Endodermal cell (in vitro differentiated cells): ENCODE data around the gene TLK2. TPM values are rescaled to one million over a fixed set of nuclear protein-coding genes. Genes with fewer than 3 reads are reported as not detected.

Experiments
- DNase-seq: peaks from one replicate; pipeline ENCODE4 v3.0.0-alpha.2; 2017
- H3K27ac ChIP-seq: 2 replicates; pipeline ENCODE4 v1.5.1; 2013; ENCODE audit warnings: mild to moderate bottlenecking, low read depth, low read length, moderate library complexity
- H3K27me3 ChIP-seq: 2 replicates; pipeline ENCODE4 v1.6.1; 2013; ENCODE audit warnings: mild to moderate bottlenecking, low read length, moderate library complexity; ENCODE audit not compliant: insufficient read depth, control insufficient read depth, poor library complexity, severe bottlenecking
- H3K36me3 ChIP-seq: 2 replicates; pipeline ENCODE4 v1.7.0; 2013; ENCODE audit warnings: mild to moderate bottlenecking, low read length, moderate library complexity; ENCODE audit not compliant: control insufficient read depth, insufficient read depth
- H3K4me1 ChIP-seq: one replicate; pipeline ENCODE4 v1.7.0; 2013; ENCODE audit warnings: low read length; ENCODE audit not compliant: control insufficient read depth, insufficient read depth
- H3K4me3 ChIP-seq: 2 replicates; pipeline ENCODE4 v1.5.1; 2013; ENCODE audit warnings: mild to moderate bottlenecking, low read length, moderate library complexity
- H3K9ac ChIP-seq: 2 replicates; pipeline ENCODE4 v1.6.1; 2013; ENCODE audit warnings: mild to moderate bottlenecking, low read length, moderate library complexity; ENCODE audit not compliant: poor library complexity, severe bottlenecking; ENCODE audit errors: extremely low read depth
- H3K9me3 ChIP-seq: 2 replicates; pipeline ENCODE4 v1.6.1; 2013; ENCODE audit warnings: mild to moderate bottlenecking, low read length, moderate library complexity; ENCODE audit not compliant: control insufficient read depth
- H3K27ac Mint-ChIP-seq: 2 replicates; pipeline ENCODE4 v1.8.0; 2020; ENCODE audit warnings: mixed read lengths
- H3K27me3 Mint-ChIP-seq: 2 replicates; pipeline ENCODE4 v1.8.0; 2021; ENCODE audit warnings: mild to moderate bottlenecking, mixed read lengths; ENCODE audit not compliant: insufficient read depth
- H3K36me3 Mint-ChIP-seq: 2 replicates; pipeline ENCODE4 v1.8.0; 2020; ENCODE audit warnings: low read depth, mixed read lengths
- H3K4me1 Mint-ChIP-seq: 2 replicates; pipeline ENCODE4 v1.8.0; 2020; ENCODE audit warnings: mixed read lengths
- H3K4me3 Mint-ChIP-seq: 2 replicates; pipeline ENCODE4 v1.8.0; 2020; ENCODE audit warnings: mild to moderate bottlenecking, moderate library complexity, mixed read lengths
- H3K9me3 Mint-ChIP-seq: 2 replicates; pipeline ENCODE4 v1.8.0; 2020; ENCODE audit warnings: mild to moderate bottlenecking, mixed read lengths
- CTCF ChIP-seq: fragments of 200-600 bp; sonication (generic); conservative IDR thresholded peaks from 2 replicates; pipeline ENCODE4 v1.5.0; 2021; ENCODE audit warnings: antibody characterized with exemption, mild to moderate bottlenecking
- WGBS, 2 experiments: methylation state at CpG; one replicate each; pipeline versions ENCODE4 v1.1.5 to v1.1.7; 2013; ENCODE audit warnings: missing lambda C conversion rate in 2 of 2, mixed read lengths in 1 of 2; ENCODE audit not compliant: insufficient coverage in 1 of 2, insufficient read length in 1 of 2; 5-methylcytosine and 5-hydroxymethylcytosine counted together
- total RNA-seq, 2 donors: library from RNA; stranded (reverse); fragmentation: NEBNext Ultra II Directional in 1 of 2; extraction: Animal tissue kit (Norgen Biotek cat#: 25700) in 1 of 2; gene quantifications; 2 replicates in 1 of 2; 3 replicates in 1 of 2; pipeline ENCODE4 v1.2.1, GENCODE V29; 2021

The TLK2 gene
- total RNA-seq, 2 donors from 2014 or later = 76.2 to 89.2 TPM

GRCh38 chr17:62660629-62661118 lies 182.0 kb downstream of the TLK2 start:
- Mint-ChIP-seq H3K4me1 (no peaks in the 10 kb centered on the region), H3K9me3 (peaks cover 13% of the 10 kb centered on the region), H3K36me3 (peaks cover 53% of the 10 kb centered on the region), H3K27me3 (no peaks in the 10 kb centered on the region), H3K4me3 (no peak overlapping the region), H3K27ac (no peak overlapping the region)
- Histone ChIP-seq H3K9ac (no peak overlapping the region), H3K36me3 (peaks cover 25% of the 10 kb centered on the region), H3K27me3 (no peaks in the 10 kb centered on the region), H3K27ac (no peak overlapping the region), H3K4me3 (no peak overlapping the region), H3K9me3 (peaks cover 20% of the 10 kb centered on the region), H3K4me1 (no peaks in the 10 kb centered on the region)
- no peak for TF ChIP-seq CTCF
- WGBS, 2 experiments = 88 to 93% methylated on average over 1 to 2 of the region's 2 CpGs
- DNase-seq = no peak

GRCh38 chr17:62661337-62661736 lies 182.7 kb downstream of the TLK2 start:
- Mint-ChIP-seq H3K4me1 (no peaks in the 10 kb centered on the region), H3K36me3 (peaks cover 51% of the 10 kb centered on the region), H3K27me3 (no peaks in the 10 kb centered on the region), H3K27ac (no peak overlapping the region), H3K4me3 (no peak overlapping the region), H3K9me3 (peaks cover 13% of the 10 kb centered on the region)
- H3K4me3 ChIP-seq = no peak overlapping the region
- DNase-seq = no peak
- H3K9me3 ChIP-seq = peaks cover 20% of the 10 kb centered on the region
- H3K27ac ChIP-seq = no peak overlapping the region
- H3K36me3 ChIP-seq = peaks cover 25% of the 10 kb centered on the region
- TF ChIP-seq CTCF = no peak
- H3K9ac ChIP-seq = no peak overlapping the region
- no peaks in the 10 kb centered on the region for H3K4me1 ChIP-seq
- H3K27me3 ChIP-seq = no peaks in the 10 kb centered on the region
- WGBS, 2 experiments = 93 to 100% methylated on average over 1 of the region's 1 CpG

GRCh38 chr17:62662855-62663254 lies 184.2 kb downstream of the TLK2 start:
- Mint-ChIP-seq H3K36me3 (peaks cover 49% of the 10 kb centered on the region), H3K27me3 (no peaks in the 10 kb centered on the region), H3K9me3 (peaks cover 13% of the 10 kb centered on the region), H3K4me3 (no peak overlapping the region), H3K4me1 (no peaks in the 10 kb centered on the region), H3K27ac (no peak overlapping the region)
- peaks cover 33% of the 10 kb centered on the region for H3K36me3 ChIP-seq
- H3K4me3 ChIP-seq = no peak overlapping the region
- no peak overlapping the region for H3K27ac ChIP-seq
- whole genome bisulfite sequencing, 2 experiments = 99 to 100% methylated on average over 1 to 6 of the region's 6 CpGs
- DNase-seq = no peak
- H3K9me3 ChIP-seq = peaks cover 20% of the 10 kb centered on the region
- no peak overlapping the region for H3K9ac ChIP-seq
- H3K27me3 ChIP-seq = no peaks in the 10 kb centered on the region
- no peaks in the 10 kb centered on the region for H3K4me1 ChIP-seq
- no peak for TF ChIP-seq CTCF

Other genes starting within 250 kb of the TLK2 start
- not detected for gene EFCAB3, start 98.3 kb upstream of the TLK2 start, total RNA-seq
- 10 to 100 TPM; 30.1 to 38.5 TPM for gene METTL2A, start 54.9 kb upstream of the TLK2 start, total RNA-seq
- gene MRC2, start 148.8 kb downstream of the TLK2 start, total RNA-seq = 100 to 1,000 TPM; 103 to 165 TPM